H1 (cell line): ENCODE measurements around the gene NCAPG2. TPM values are rescaled to one million over a fixed set of nuclear protein-coding genes. Genes with fewer than 3 reads are reported as not detected.

ENCODE experiments used
- CTCF ChIA-PET: fragments of 300-600 bp; sonication (Branson Sonifier 250); formaldehyde crosslinking; loops from one replicate; lab custom pipeline; 2021; ENCODE audit not compliant: partially characterized antibody; lab: Charles Lee
- POLR2A ChIA-PET: fragments of 300-600 bp; sonication (Branson Sonifier 250); formaldehyde crosslinking; loops from one replicate; lab custom pipeline; 2021; ENCODE audit warnings: inconsistent platforms; ENCODE audit not compliant: partially characterized antibody; lab: Charles Lee
- DNase-seq, 2 experiments: peaks; one replicate each; pipeline versions ENCODE4 v3.0.0 to v3.0.0-alpha.2; 2010 to 2022; ENCODE audit warnings: low spot score in 2 of 2, low read depth in 1 of 2, mixed read lengths in 1 of 2
- FAIRE-seq: peaks from 2 replicates; lab custom pipeline; 2011; peaks lifted over from hg19 to GRCh38; lab: Jason Lieb, UNC
- H2AFZ ChIP-seq: 2 replicates; pipeline ENCODE4 v1.8.1; 2012; ENCODE audit warnings: low read length, inconsistent platforms
- H2AK5ac ChIP-seq: 2 replicates; pipeline ENCODE4 v1.6.1; 2013; ENCODE audit warnings: low read depth, low read length
- H2BK120ac ChIP-seq: replicated peaks from 2 replicates; pipeline ENCODE3; 2013; ENCODE audit warnings: low read depth, low read length, inconsistent platforms
- H2BK12ac ChIP-seq: 2 replicates; pipeline ENCODE4 v1.6.1; 2013; ENCODE audit warnings: low read depth, low read length
- H2BK15ac ChIP-seq: 2 replicates; pipeline ENCODE4 v1.6.1; 2013; ENCODE audit warnings: low read length
- H2BK20ac ChIP-seq: 2 replicates; pipeline ENCODE4 v1.6.1; 2013; ENCODE audit warnings: low read length
- H2BK5ac ChIP-seq: 2 replicates; pipeline ENCODE4 v1.6.1; 2013; ENCODE audit warnings: low read depth, low read length
- H3K14ac ChIP-seq: 2 replicates; pipeline ENCODE4 v1.6.1; 2013; ENCODE audit warnings: inconsistent platforms; ENCODE audit not compliant: insufficient read length
- H3K18ac ChIP-seq: 2 replicates; pipeline ENCODE4 v1.6.1; 2013; ENCODE audit warnings: low read length; ENCODE audit errors: extremely low read depth
- H3K23ac ChIP-seq: 2 replicates; pipeline ENCODE4 v1.6.1; 2013; ENCODE audit warnings: inconsistent platforms; ENCODE audit not compliant: insufficient read length
- H3K23me2 ChIP-seq: 2 replicates; pipeline ENCODE4 v1.6.1; 2013; ENCODE audit warnings: low read depth, low read length
- H3K27ac ChIP-seq: 2 replicates; pipeline ENCODE4 v1.6.1; 2011; ENCODE audit warnings: low read depth, low read length, inconsistent platforms
- H3K27me3 ChIP-seq, 4 experiments: replicated peaks in 1 of 4; 1 replicate in 1 of 4; 2 replicates in 3 of 4; pipeline versions ENCODE4 v1.6.1 to v1.8.1; 2011 to 2013; ENCODE audit warnings: low read length in 3 of 4, mild to moderate bottlenecking in 3 of 4, inconsistent platforms in 2 of 4, mixed read lengths in 2 of 4, moderate library complexity in 1 of 4; ENCODE audit not compliant: control insufficient read depth in 3 of 4, insufficient read depth in 3 of 4; ENCODE audit errors: extremely low read depth in 1 of 4
- H3K36me3 ChIP-seq, 4 experiments: 2 replicates each; pipeline versions ENCODE4 v1.6.1 to v1.8.1; 2011 to 2013; ENCODE audit warnings: mild to moderate bottlenecking in 4 of 4, low read length in 3 of 4, moderate library complexity in 2 of 4, control low read depth in 1 of 4, inconsistent platforms in 1 of 4; ENCODE audit not compliant: insufficient read depth in 4 of 4, control insufficient read depth in 2 of 4
- H3K4ac ChIP-seq: replicated peaks from 2 replicates; pipeline ENCODE3; 2013; ENCODE audit warnings: low read length, low read depth, mixed read lengths, inconsistent platforms; ENCODE audit not compliant: insufficient read length
- H3K4me1 ChIP-seq, 4 experiments: replicated peaks in 1 of 4; 1 replicate in 1 of 4; 2 replicates in 3 of 4; pipeline versions ENCODE4 v1.6.1 to v1.8.1; 2011 to 2013; ENCODE audit warnings: low read length in 3 of 4, inconsistent platforms in 2 of 4, mixed read lengths in 1 of 4; ENCODE audit not compliant: insufficient read depth in 4 of 4, control insufficient read depth in 3 of 4
- H3K4me2 ChIP-seq, 2 experiments: 2 replicates each; pipeline versions ENCODE4 v1.6.1 to v1.8.1; 2011 to 2013; ENCODE audit warnings: low read depth in 2 of 2, low read length in 2 of 2, control low read depth in 1 of 2, inconsistent platforms in 1 of 2, mild to moderate bottlenecking in 1 of 2; ENCODE audit not compliant: insufficient read depth in 1 of 2
- H3K4me3 ChIP-seq, 4 experiments: fragments of 200-600, 300-600 bp in 1 of 4; sonication (generic), shearing (Covaris generic), sonication (Bioruptor Twin) in 1 of 4; 2 replicates each; pipeline versions ENCODE4 v1.5.1 to v1.8.1; 2011 to 2016; ENCODE audit warnings: low read length in 4 of 4, low read depth in 3 of 4, control low read depth in 2 of 4, inconsistent platforms in 2 of 4, mild to moderate bottlenecking in 2 of 4, mixed read lengths in 1 of 4, moderate library complexity in 1 of 4; ENCODE audit not compliant: insufficient read depth in 2 of 4; ENCODE audit errors: extremely low read depth in 1 of 4
- H3K56ac ChIP-seq: replicated peaks from 2 replicates; pipeline ENCODE3; 2013; ENCODE audit warnings: low read depth, mild to moderate bottlenecking, mixed read lengths, low read length, inconsistent platforms; ENCODE audit not compliant: insufficient read length
- H3K79me1 ChIP-seq: 2 replicates; pipeline ENCODE4 v1.6.1; 2013; ENCODE audit warnings: low read depth, low read length, control low read depth
- H3K79me2 ChIP-seq, 2 experiments: 2 replicates each; pipeline versions ENCODE4 v1.6.1 to v1.8.1; 2012 to 2013; ENCODE audit warnings: low read length in 2 of 2, mild to moderate bottlenecking in 2 of 2, inconsistent platforms in 1 of 2; ENCODE audit not compliant: insufficient read depth in 2 of 2, control insufficient read depth in 1 of 2
- H3K9ac ChIP-seq, 4 experiments: replicated peaks in 1 of 4; 1 replicate in 1 of 4; 2 replicates in 3 of 4; pipeline versions ENCODE4 v1.6.1 to v1.8.1; 2011 to 2013; ENCODE audit warnings: low read depth in 3 of 4, low read length in 3 of 4, control low read depth in 2 of 4, mild to moderate bottlenecking in 2 of 4, moderate library complexity in 2 of 4, inconsistent platforms in 1 of 4; ENCODE audit errors: extremely low read depth in 1 of 4
- H3K9me3 ChIP-seq, 2 experiments: 2 replicates each; pipeline versions ENCODE4 v1.6.1 to v1.8.1; 2012 to 2013; ENCODE audit warnings: mild to moderate bottlenecking in 2 of 2, moderate library complexity in 2 of 2, control low read depth in 1 of 2, inconsistent platforms in 1 of 2, low read depth in 1 of 2, low read length in 1 of 2, mixed read lengths in 1 of 2; ENCODE audit not compliant: insufficient read depth in 2 of 2
- H4K20me1 ChIP-seq, 2 experiments: replicated peaks in 1 of 2; 2 replicates each; pipeline versions ENCODE3 to v1.8.1; 2011 to 2013; ENCODE audit warnings: inconsistent platforms in 2 of 2, low read length in 2 of 2, mild to moderate bottlenecking in 1 of 2; ENCODE audit not compliant: insufficient read depth in 2 of 2, control insufficient read depth in 1 of 2
- H4K5ac ChIP-seq: 2 replicates; pipeline ENCODE4 v1.6.1; 2013; ENCODE audit warnings: low read length, low read depth, mixed read lengths, inconsistent platforms; ENCODE audit not compliant: insufficient read length
- H4K8ac ChIP-seq: 2 replicates; pipeline ENCODE4 v1.8.0; 2013; ENCODE audit warnings: mild to moderate bottlenecking, moderate library complexity, low read length, inconsistent platforms; ENCODE audit not compliant: insufficient read depth; ENCODE audit errors: extremely low read depth
- H4K91ac ChIP-seq: replicated peaks from 2 replicates; pipeline ENCODE3; 2013; ENCODE audit warnings: low read length, mixed read lengths, inconsistent platforms; ENCODE audit not compliant: insufficient read length
- KDM4A ChIP-seq: IDR thresholded peaks from one replicate; pipeline ENCODE4 v1.7.1; 2012; ENCODE audit warnings: low read depth, mild to moderate bottlenecking, moderate library complexity, low read length, inconsistent platforms; ENCODE audit not compliant: severe bottlenecking
- WGBS, 2 experiments: shearing (Covaris generic) in 1 of 2; methylation state at CpG; one replicate each; pipeline versions ENCODE4 v1.1.6 to v1.1.7; 2013 to 2015; ENCODE audit warnings: low lambda C conversion rate in 2 of 2, mixed read lengths in 2 of 2, inconsistent platforms in 1 of 2, low coverage in 1 of 2, missing lambda C conversion rate in 1 of 2; ENCODE audit not compliant: insufficient replicate concordance in 2 of 2, insufficient coverage in 1 of 2, insufficient read length in 1 of 2; ENCODE audit errors: extremely low coverage in 1 of 2, missing lambda C conversion rate in 1 of 2; 5-methylcytosine and 5-hydroxymethylcytosine counted together
- polyA plus RNA-seq, 7 experiments: library from polyadenylated mRNA; depleted of rRNA in 3 of 7; stranded (reverse) in 5 of 7; unstranded in 2 of 7; fragments of >200 nt in 5 of 7; fragments of 200-250 nt in 2 of 7; gene quantifications; 1 replicate in 5 of 7; 2 replicates in 1 of 7; 4 replicates in 1 of 7; pipeline versions ENCODE4 v1.2.1 to v1.2.3, GENCODE V29; 2011 to 2013; ENCODE audit warnings: missing spikeins in 2 of 7, mixed read lengths in 2 of 7
- total RNA-seq: library from RNA; stranded (reverse); fragmentation: NEBNext Ultra II Directional; extraction: Animal tissue kit (Norgen Biotek cat#: 25700); gene quantifications from 2 replicates; pipeline ENCODE4 v1.2.1, GENCODE V29; 2021

Gene NCAPG2
- total and polyA plus RNA-seq, 2 of the 8 experiments (the other 6 are each of a cell fraction or from before 2014, with no cell fraction given): 49.9 to 119 TPM

DNA sequence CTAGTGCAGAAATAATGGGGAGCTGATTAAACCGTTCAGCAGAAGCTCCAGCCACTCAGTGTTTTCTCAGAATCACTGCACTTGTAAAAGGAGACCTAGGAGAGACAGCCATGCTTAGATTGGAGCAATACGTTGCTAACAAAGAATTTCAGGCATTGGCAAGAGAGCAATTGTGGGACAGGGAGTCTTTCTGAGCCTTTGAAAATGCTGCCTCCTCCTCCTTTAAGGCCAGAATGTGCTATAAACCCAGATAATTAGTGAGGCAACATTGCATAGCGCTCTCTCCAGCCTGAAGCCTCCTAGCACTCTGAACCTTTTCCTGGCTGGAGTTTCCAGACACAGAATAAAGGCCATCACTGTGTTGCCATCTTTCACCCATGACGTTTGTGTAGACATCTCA, 98.5 kb downstream of the NCAPG2 start:
- Histone ChIP-seq H3K23me2 (peaks cover 12% of the 10 kb centered on the region; the same call in 1 of the 2 replicates), H3K36me3 (peaks cover 2 to 18% (median 4%) of the 10 kb centered on the region in 4 experiments; a peak in 5 of 8 replicates), H3K9me3 (no peaks in the 10 kb centered on the region), H4K8ac (no peak overlapping the region; the same call in 1 of the 2 replicates), H3K4me1 (peaks cover 0 to 2% (median 0%) of the 10 kb centered on the region in 4 experiments; a peak in 1 of 7 replicates), H3K9ac (no peak overlapping the region), H2BK12ac (no peak overlapping the region), H2BK5ac (no peak overlapping the region; the same call in 1 of the 2 replicates), H4K91ac (no peak overlapping the region), H3K18ac (no peak overlapping the region), H3K27me3 (no peaks in the 10 kb centered on the region), H3K4me2 (no peak overlapping the region), H2BK15ac (no peak overlapping the region), H3K4me3 (no peak overlapping the region), H3K27ac (no peak overlapping the region), H2AK5ac (no peak overlapping the region), H4K5ac (no peak overlapping the region), H3K23ac (no peak overlapping the region), H3K56ac (no peak overlapping the region), H3K79me2 (no peaks in the 10 kb centered on the region)
- DNase-seq: no peak
- POLR2A ChIA-PET: no interaction called here
- CTCF ChIA-PET: no interaction called here
- no peak for TF ChIP-seq KDM4A
- TF ChIP-seq, all 59 proteins: peak for 0
- Histone ChIP-seq H2BK20ac (no peak overlapping the region), H3K14ac (no peak overlapping the region), H2AFZ (no peak overlapping the region), H3K79me1 (no peaks in the 10 kb centered on the region), H3K4ac (no peak overlapping the region), H2BK120ac (no peak overlapping the region), H4K20me1 (no peaks in the 10 kb centered on the region)
- no peak for FAIRE-seq
- WGBS, 2 experiments: 93% methylated on average over 4 of the region's 4 CpGs; no CpG with 5 or more reads in 1 of the 2 experiments
